NCI-H2196 treated with DMSO at 0.1 percent for 48 hours (cell line): ENCODE measurements around the gene BOC.
A peak's percentile ranks its signal among the peaks of the same experiment; 100 is the strongest.

Source experiments
- DNase-seq: peaks from one replicate; lab custom pipeline; 2025; ENCODE audit not compliant: unreplicated experiment; lab: John Stamatoyannopoulos, UW

The BOC gene

GRCh38 chr3:113249111-113249510 lies 37.8 kb downstream of the BOC start:
- no peak for DNase-seq

- DNase-seq, result no peak
Observed at GRCh38 chr3:113249601-113250000, 38.2 kb downstream of the BOC start.

- no peak for DNase-seq
Observed at GRCh38 chr3:113250566-113250965, 39.2 kb downstream of the BOC start.

DNA sequence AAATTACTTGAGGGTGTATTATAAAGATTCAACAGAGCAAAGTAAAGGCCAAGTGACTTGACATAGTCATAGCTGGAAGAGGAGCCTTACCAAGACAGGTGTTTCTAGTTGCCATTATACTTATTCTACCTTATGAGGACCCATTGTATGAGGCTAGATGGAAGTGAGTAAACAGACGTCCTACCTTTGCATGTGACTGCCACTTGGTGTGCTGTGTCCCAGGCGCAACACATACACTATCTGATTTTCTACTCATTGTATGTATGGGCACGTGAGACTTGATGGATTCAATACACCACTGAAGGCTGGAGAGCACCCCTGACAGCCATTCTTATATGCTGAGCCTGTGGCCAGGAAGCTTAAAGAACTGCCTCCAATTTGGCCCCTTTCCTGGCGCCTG lies 40.5 kb downstream of the BOC start:
- DNase-seq, result no peak

- no peak for DNase-seq
Observed at GRCh38 chr3:113252553-113252952, 41.2 kb downstream of the BOC start.

- no peak for DNase-seq
Observed at GRCh38 chr3:113253702-113254101, 42.3 kb downstream of the BOC start.

DNA sequence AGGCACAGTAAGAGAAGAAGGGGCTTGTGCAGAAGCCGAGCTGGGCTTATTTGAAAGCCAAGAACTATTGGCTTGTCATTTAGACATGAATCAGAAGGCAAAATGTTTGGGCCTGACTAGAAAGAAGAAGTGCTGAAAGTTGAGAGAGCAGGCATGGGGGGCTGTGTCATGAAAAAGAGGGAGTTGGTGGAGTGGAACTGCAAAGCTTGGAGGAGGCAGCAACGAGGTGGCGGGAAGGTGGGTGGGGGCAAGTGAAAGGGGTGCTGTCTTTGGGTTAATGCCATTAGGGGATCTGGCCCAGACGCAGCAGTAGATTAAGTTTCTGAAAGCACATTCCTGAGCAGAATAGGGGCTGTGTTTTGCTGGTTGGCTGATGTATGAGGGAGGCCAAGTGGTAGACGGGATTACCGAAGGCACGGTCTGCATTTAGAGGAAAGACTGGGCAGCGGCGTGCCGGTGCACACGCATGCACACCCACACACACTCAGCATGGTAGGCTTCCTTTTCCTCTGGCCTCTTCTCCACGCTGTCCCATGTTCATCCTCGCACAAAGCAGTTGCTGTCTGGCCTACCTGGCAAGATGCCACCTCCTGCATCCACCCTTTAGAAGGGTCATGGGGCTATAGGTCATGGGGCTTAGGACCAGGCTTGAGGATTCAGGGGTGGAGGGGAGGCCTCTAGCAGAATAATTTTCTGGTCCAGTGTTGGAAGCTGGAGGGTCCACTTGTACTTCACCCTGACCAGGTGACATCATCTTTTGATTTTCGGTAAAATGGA lies 43.0 kb downstream of the BOC start:
- no peak for DNase-seq

DNA sequence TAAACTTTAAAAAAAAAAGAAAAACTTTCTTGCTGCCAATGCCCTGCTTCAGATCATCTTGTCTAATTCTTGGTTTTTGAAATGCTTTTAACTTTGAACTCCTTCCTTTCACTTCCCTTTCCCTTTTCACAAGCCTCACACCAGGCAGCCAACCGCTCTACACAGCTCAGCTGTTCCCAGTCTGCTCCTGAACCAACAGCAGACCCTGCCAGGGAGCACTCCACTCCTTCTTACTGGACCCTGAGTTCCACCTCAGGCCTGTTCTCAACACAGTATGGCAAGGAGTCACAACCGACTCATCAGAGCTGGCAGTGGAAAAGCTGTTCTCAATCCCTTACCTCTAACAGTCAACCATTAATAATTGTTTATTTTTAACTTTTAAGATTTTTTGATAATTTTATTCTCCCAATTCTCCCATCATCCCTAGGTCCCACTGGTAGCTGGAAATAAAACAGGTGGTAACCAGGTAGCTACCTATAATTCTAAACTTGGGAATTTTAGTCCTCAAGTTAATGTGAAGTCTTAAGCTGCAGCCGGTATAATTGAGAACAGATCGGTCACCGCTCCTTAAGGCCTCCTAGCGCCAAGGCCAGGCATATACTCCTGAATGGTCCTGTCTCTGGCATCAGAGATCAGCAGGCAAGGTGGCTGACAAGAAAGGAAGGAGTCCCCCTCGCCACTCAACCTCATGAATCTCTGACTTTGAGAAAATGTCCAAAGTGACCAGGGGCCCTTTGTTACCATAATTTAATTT lies 43.9 kb downstream of the BOC start:
- DNase-seq, result no peak

- DNase-seq, result no peak
Observed at GRCh38 chr3:113255854-113256615, 44.7 kb downstream of the BOC start.

GRCh38 chr3:113258361-113258760 lies 47.0 kb downstream of the BOC start:
- no peak for DNase-seq

DNA sequence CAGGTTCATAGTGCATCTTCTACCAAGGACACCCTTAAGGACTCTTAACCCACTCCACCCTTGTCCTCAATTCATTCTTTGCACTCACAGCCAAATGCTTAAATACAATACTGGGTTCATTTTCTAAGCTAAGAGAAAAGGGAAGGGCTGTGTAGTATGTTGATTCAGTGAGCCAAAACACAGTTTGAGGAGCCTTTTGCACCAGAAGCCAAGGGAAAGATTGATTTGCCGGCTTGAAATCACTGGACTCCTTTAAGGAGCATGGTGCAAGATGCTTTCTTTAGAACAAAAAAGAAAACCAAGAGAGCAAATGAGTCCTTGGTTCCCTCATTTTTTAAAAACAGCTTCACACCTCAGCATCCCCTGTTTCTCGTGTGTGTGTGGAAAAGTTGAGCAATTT lies 47.8 kb downstream of the BOC start:
- DNase-seq, result no peak

DNA sequence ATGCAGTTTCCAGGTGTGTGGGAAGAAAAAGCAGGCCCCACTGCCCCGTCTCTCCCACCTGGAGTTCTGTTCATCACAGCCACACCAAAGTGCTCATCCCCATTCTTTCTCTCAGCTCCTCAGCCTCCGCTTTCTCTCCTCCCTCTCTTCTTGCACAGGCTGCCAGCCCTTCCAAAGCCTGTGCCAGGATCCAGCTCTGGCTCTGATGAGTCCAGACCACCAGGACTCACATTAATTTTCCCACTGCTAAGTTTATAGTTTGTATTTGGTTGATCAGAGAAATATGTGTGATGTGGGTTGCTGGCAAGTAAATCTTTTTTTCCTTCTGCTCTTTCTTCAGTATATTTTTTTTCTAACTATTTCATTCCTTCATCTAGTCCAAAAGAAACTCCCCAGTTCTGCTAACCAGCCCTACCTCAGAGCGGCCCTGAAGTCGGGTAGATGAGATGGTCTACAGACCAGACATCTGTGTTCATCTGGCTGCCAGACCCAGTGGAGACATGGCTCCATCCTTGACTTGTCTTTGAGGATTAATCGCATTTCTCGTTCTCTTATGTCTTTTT lies 49.8 kb downstream of the BOC start:
- no peak for DNase-seq

- DNase-seq, result no peak
Observed at GRCh38 chr3:113261626-113262303, 50.4 kb downstream of the BOC start.

DNA sequence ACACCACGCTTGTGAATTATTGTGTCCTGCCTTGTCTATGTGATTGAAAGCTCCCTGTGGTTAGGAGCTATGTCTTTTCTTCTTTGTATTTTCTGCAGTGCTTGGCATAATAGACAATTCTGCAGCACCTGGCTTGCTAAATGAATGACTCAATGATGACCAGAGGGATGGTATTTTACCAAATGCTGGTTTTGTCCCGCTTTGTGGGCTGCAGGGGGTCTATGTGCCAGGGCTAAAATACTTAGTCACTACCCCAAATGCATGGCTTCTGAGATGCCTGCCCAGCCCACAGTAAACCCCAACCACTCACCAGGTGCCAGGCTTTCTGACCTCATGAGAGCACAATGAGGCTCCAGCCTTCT lies 50.9 kb downstream of the BOC start:
- DNase-seq, result no peak

GRCh38 chr3:113263020-113263419 lies 51.7 kb downstream of the BOC start:
- DNase-seq, result no peak

- no peak for DNase-seq
Observed at GRCh38 chr3:113263778-113264177, 52.4 kb downstream of the BOC start.

GRCh38 chr3:113264283-113265131 lies 53.1 kb downstream of the BOC start:
- DNase-seq, result peak; percentile 65

GRCh38 chr3:113265231-113265630 lies 53.9 kb downstream of the BOC start:
- no peak for DNase-seq

DNA sequence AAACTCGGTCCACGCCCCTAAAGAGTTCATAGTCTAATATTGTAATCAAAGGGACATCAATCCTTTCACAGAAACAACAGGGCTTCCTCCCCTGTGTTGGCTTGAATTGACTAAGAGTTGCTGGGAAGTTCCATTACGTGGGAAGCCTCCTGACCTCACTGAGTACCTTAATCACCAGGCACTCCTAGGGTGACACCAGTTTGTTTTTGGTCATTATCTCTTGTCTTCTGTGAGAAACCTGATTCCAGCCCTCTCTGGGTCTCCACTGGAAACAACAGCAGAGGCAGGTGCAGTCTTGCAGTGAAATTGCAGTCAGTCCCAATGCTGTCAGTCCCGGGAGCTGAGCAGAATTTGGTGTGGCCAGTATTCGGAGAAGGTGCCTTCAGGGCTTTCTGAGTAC lies 55.4 kb downstream of the BOC start:
- DNase-seq, result peak; percentile 33

- no peak for DNase-seq
Observed at GRCh38 chr3:113268311-113268710, 57.0 kb downstream of the BOC start.
